GM12878 (cell line): ENCODE data around the gene CRTAP. TPM values are rescaled to one million over a fixed set of nuclear protein-coding genes. Genes with fewer than 3 reads are reported as not detected.

Experiments
- ATAC-seq: fragments of 200-7000 bp; cut with Tn5 transposase; 3 replicates; pipeline ENCODE4 v1.9.1; 2020; ENCODE audit warnings: mild to moderate bottlenecking, moderate library complexity
- BruUV-seq: library from RNA; stranded (reverse); fragments of 400-500 nt; replicated peaks from 2 replicates; lab custom pipeline; 2021; lab: Mats Ljungman, UMichigan
- CTCF ChIA-PET: fragments of 300-600 bp; sonication (Branson Sonifier 250); formaldehyde crosslinking; extraction: SDS; loops from one replicate; lab custom pipeline; 2021; ENCODE audit warnings: inconsistent platforms; lab: Yijun Ruan, JAX
- POLR2A ChIA-PET: fragments of 350-600 bp; formaldehyde crosslinking; extraction: SDS; loops from one replicate; lab custom pipeline; 2021; ENCODE audit warnings: inconsistent platforms; lab: Charles Lee
- RAD21 ChIA-PET: fragments of 300-600 bp; sonication (Branson Sonifier 250); formaldehyde crosslinking; loops from one replicate; lab custom pipeline; 2023; ENCODE audit warnings: antibody characterized with exemption; ENCODE audit not compliant: unreplicated experiment; lab: Charles Lee
- SMC1A ChIA-PET: fragments of 300-600 bp; sonication (Branson Sonifier 250); formaldehyde crosslinking; loops from one replicate; lab custom pipeline; 2023; ENCODE audit not compliant: unreplicated experiment, uncharacterized antibody; lab: Charles Lee
- DNase-seq: peaks from one replicate; pipeline ENCODE4 v3.0.0-alpha.2; 2011; ENCODE audit warnings: low read depth, low spot score
- FAIRE-seq: peaks from 3 replicates; lab custom pipeline; 2011; peaks lifted over from hg19 to GRCh38; lab: Jason Lieb, UNC
- H2AFZ ChIP-seq: 2 replicates; pipeline ENCODE4 v1.6.0; 2011; ENCODE audit warnings: low read depth, low read length, control low read depth; ENCODE audit not compliant: control insufficient read depth
- H3K27ac ChIP-seq: 2 replicates; pipeline ENCODE4 v1.5.1; 2011; ENCODE audit warnings: control low read depth; ENCODE audit not compliant: control insufficient read depth, insufficient read depth
- H3K27me3 ChIP-seq, 2 experiments: replicated peaks in 1 of 2; 2 replicates each; pipeline versions ENCODE4 v1.6.0 to v1.6.1; 2011; ENCODE audit warnings: low read length in 1 of 2; ENCODE audit not compliant: control insufficient read depth in 2 of 2, insufficient read depth in 2 of 2
- H3K36me3 ChIP-seq, 2 experiments: 2 replicates each; pipeline ENCODE4 v1.5.1; 2011; ENCODE audit warnings: low read length in 1 of 2; ENCODE audit not compliant: control insufficient read depth in 2 of 2, insufficient read depth in 2 of 2
- H3K4me1 ChIP-seq: 2 replicates; pipeline ENCODE4 v1.6.1; 2011; ENCODE audit warnings: mild to moderate bottlenecking, low read length, moderate library complexity, mixed read lengths; ENCODE audit not compliant: control insufficient read depth, insufficient read depth
- H3K4me2 ChIP-seq: 2 replicates; pipeline ENCODE4 v1.6.0; 2011; ENCODE audit warnings: control low read depth; ENCODE audit not compliant: control insufficient read depth, insufficient read depth
- H3K4me3 ChIP-seq: fragments of 200-600 bp; sonication (generic); 2 replicates; pipeline ENCODE4 v1.5.1; 2016
- H3K79me2 ChIP-seq: 2 replicates; pipeline ENCODE4 v1.6.0; 2011; ENCODE audit warnings: low read length; ENCODE audit not compliant: control insufficient read depth, insufficient read depth
- H3K9ac ChIP-seq: 2 replicates; pipeline ENCODE4 v1.8.0; 2011; ENCODE audit warnings: low read length, control low read depth, mixed read lengths; ENCODE audit not compliant: control insufficient read depth, insufficient read depth
- H3K9me3 ChIP-seq: replicated peaks from 3 replicates; pipeline ENCODE4 v1.5.1; 2011; ENCODE audit warnings: mild to moderate bottlenecking, low read length; ENCODE audit not compliant: control insufficient read depth, insufficient read depth
- H4K20me1 ChIP-seq: 2 replicates; pipeline ENCODE4 v1.6.0; 2011; ENCODE audit not compliant: control insufficient read depth, insufficient read depth
- BRCA1 ChIP-seq: IDR thresholded peaks from 2 replicates; pipeline ENCODE4 v1.6.1; 2011; ENCODE audit warnings: low read depth, low read length, improper control_type of control experiment
- FOXM1 ChIP-seq: IDR thresholded peaks from 2 replicates; pipeline ENCODE4 v1.6.1; 2012; ENCODE audit warnings: low read depth, mild to moderate bottlenecking, inconsistent platforms, low read length, moderate library complexity
- HDAC6 ChIP-seq: fragments of 200-600 bp; sonication (generic); IDR thresholded peaks from one replicate; pipeline ENCODE4 v1.8.0; 2017; ENCODE audit warnings: antibody characterized with exemption; ENCODE audit not compliant: unreplicated experiment
- HDGF ChIP-seq: fragments of 450-650 bp; IDR thresholded peaks from 2 replicates; pipeline ENCODE4 v1.6.1; 2016; ENCODE audit warnings: antibody characterized with exemption
- IRF4 ChIP-seq: IDR thresholded peaks from 2 replicates; pipeline ENCODE4 v1.6.1; 2011; ENCODE audit warnings: low read depth, low read length
- KDM1A ChIP-seq: fragments of 200-600 bp; sonication (generic); IDR thresholded peaks from 2 replicates; pipeline ENCODE4 v1.6.1; 2016; ENCODE audit warnings: borderline replicate concordance
- KLF5 ChIP-seq: fragments of 450-650 bp; IDR thresholded peaks from 2 replicates; pipeline ENCODE4 v1.6.1; 2014; ENCODE audit warnings: mild to moderate bottlenecking; ENCODE audit not compliant: partially characterized antibody
- MLLT1 ChIP-seq: fragments of 450-650 bp; IDR thresholded peaks from 2 replicates; pipeline ENCODE4 v1.6.1; 2016; ENCODE audit warnings: mild to moderate bottlenecking
- NFYA ChIP-seq: IDR thresholded peaks from 2 replicates; pipeline ENCODE4 v1.6.1; 2011; ENCODE audit warnings: low read depth, mild to moderate bottlenecking, low read length, improper control_type of control experiment, borderline replicate concordance
- POLR2A ChIP-seq: IDR thresholded peaks from 2 replicates; pipeline ENCODE4 v1.6.1; 2011; ENCODE audit warnings: low read depth, mild to moderate bottlenecking, low read length
- POLR2AphosphoS5 ChIP-seq: IDR thresholded peaks from 2 replicates; pipeline ENCODE4 v1.6.1; 2011; ENCODE audit warnings: mild to moderate bottlenecking, low read length, inconsistent platforms
- SIN3A ChIP-seq: IDR thresholded peaks from 2 replicates; pipeline ENCODE4 v1.6.1; 2012; ENCODE audit warnings: low read depth, low read length, improper control_type of control experiment
- YBX1 ChIP-seq: fragments of 450-650 bp; IDR thresholded peaks from 2 replicates; pipeline ENCODE4 v1.6.1; 2016; ENCODE audit warnings: antibody characterized with exemption
- YY1 ChIP-seq: IDR thresholded peaks from 2 replicates; pipeline ENCODE4 v1.6.1; 2011; ENCODE audit warnings: low read depth, mild to moderate bottlenecking, low read length
- ZNF384 ChIP-seq: IDR thresholded peaks from 2 replicates; pipeline ENCODE4 v1.6.1; 2012; ENCODE audit warnings: low read depth, mild to moderate bottlenecking, low read length, improper control_type of control experiment, borderline replicate concordance
- ZZZ3 ChIP-seq: IDR thresholded peaks from 2 replicates; pipeline ENCODE4 v1.6.1; 2011; ENCODE audit warnings: low read depth; ENCODE audit not compliant: control insufficient read depth, insufficient read length
- WGBS: methylation state at CpG from one replicate; pipeline ENCODE4 v1.1.6; 2016; ENCODE audit warnings: low lambda C conversion rate; ENCODE audit not compliant: insufficient replicate concordance, insufficient coverage; ENCODE audit errors: missing lambda C conversion rate; 5-methylcytosine and 5-hydroxymethylcytosine counted together
- in situ Hi-C: fragments of 300-500 bp; cut with MboI; formaldehyde crosslinking; loops from 9 replicates; pipeline ENCODE4 v1.14.3; 2018; ENCODE audit warnings: mixed read lengths
- intact Hi-C: fragments of 100-400 bp; cut with micrococcal nuclease; formaldehyde crosslinking; loops from one replicate; pipeline ENCODE4 v1.14.2; 2022; ENCODE audit not compliant: unreplicated experiment
- polyA plus RNA-seq, 11 experiments: library from polyadenylated mRNA; depleted of rRNA in 4 of 11; unstranded in 6 of 11; stranded (reverse) in 5 of 11; fragments of >200 nt; fragmentation: Nextera tagmentation in 4 of 11; fragmentation: Illumina TruSeq in 1 of 11; extraction: Ambion mirVana in 4 of 11; extraction: Trizol in 1 of 11; gene quantifications; 1 replicate in 1 of 11; 2 replicates in 10 of 11; pipeline versions ENCODE4 v1.2.1 to v1.2.3, GENCODE V29; 2011 to 2016; ENCODE audit warnings: inconsistent platforms in 2 of 11, missing spikeins in 2 of 11, low read depth in 1 of 11
- total RNA-seq, 4 experiments: library from RNA; depleted of rRNA in 3 of 4; stranded (reverse); fragments of >200 nt in 3 of 4; fragmentation: Illumina TruSeq in 1 of 4; extraction: Trizol in 1 of 4; gene quantifications; 2 replicates each; pipeline versions ENCODE4 v1.2.1 to v1.2.3, GENCODE V29; 2013 to 2021
- TF ChIP-seq, protein P1 (sequence below), 3 experiments: IDR thresholded peaks in 2 of 3; conservative IDR thresholded peaks in 1 of 3; 2 replicates each; pipeline ENCODE4 v1.5.1; 2011; ENCODE audit warnings: low read depth in 3 of 3, low read length in 3 of 3, mild to moderate bottlenecking in 3 of 3, control low read depth in 2 of 3, moderate library complexity in 2 of 3, inconsistent platforms in 1 of 3, mixed read lengths in 1 of 3; ENCODE audit not compliant: control insufficient read depth in 2 of 3, insufficient read depth in 1 of 3; ENCODE audit errors: extremely low read depth in 1 of 3

The CRTAP gene
- total and polyA plus RNA-seq, 10 of the 15 experiments (the other 5 are each of a cell fraction or from before 2014, with no cell fraction given): 6.0 to 42.3 (median 23.3) TPM

DNA sequence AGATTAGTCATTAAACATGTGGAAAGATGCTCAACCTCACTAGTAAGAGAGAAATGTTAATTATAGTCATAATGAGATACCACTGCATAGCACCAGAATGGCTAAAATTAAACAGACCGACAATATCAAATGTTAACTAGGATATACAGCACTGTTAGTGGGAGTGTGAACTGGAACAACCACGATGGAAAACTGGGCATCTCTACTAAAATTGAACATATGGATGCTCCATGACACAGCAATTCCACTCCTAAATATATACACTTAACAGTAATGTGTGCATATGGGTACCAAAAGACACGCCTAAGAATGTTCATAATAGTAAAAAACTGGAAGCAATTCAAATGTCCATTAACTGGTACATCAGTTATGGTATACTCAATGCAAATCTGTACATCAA is 41.5 kb downstream of the CRTAP start:
- TF ChIP-seq, protein P1, sequence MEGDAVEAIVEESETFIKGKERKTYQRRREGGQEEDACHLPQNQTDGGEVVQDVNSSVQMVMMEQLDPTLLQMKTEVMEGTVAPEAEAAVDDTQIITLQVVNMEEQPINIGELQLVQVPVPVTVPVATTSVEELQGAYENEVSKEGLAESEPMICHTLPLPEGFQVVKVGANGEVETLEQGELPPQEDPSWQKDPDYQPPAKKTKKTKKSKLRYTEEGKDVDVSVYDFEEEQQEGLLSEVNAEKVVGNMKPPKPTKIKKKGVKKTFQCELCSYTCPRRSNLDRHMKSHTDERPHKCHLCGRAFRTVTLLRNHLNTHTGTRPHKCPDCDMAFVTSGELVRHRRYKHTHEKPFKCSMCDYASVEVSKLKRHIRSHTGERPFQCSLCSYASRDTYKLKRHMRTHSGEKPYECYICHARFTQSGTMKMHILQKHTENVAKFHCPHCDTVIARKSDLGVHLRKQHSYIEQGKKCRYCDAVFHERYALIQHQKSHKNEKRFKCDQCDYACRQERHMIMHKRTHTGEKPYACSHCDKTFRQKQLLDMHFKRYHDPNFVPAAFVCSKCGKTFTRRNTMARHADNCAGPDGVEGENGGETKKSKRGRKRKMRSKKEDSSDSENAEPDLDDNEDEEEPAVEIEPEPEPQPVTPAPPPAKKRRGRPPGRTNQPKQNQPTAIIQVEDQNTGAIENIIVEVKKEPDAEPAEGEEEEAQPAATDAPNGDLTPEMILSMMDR (IDR thresholded peaks at IDR 0.05 in 2 of 3, conservative IDR thresholded peaks at IDR 0.05 in 1 of 3; ENCODE audit: control insufficient read depth in 2 of 3, extremely low read depth in 1 of 3, insufficient read depth in 1 of 3, low read depth in 3 of 3, low read length in 3 of 3): no peak
- TF ChIP-seq KLF5 (no peak), ZZZ3 (no peak), HDAC6 (no peak), YY1 (no peak), ZNF384 (no peak), SIN3A (no peak), KDM1A (no peak), POLR2AphosphoS5 (no peak), BRCA1 (no peak), YBX1 (no peak), FOXM1 (no peak), IRF4 (no peak), NFYA (no peak), MLLT1 (no peak), POLR2A (no peak), HDGF (no peak)
- no peak for DNase-seq
- ATAC-seq: no peak
- H3K27ac ChIP-seq: no peak overlapping the region
- H3K4me2 ChIP-seq: no peak overlapping the region
- RAD21 ChIA-PET: no interaction called here
- no peaks in the 10 kb centered on the region for H3K79me2 ChIP-seq
- no peaks in the 10 kb centered on the region for H3K27me3 ChIP-seq
- H3K36me3 ChIP-seq: no peaks in the 10 kb centered on the region
- no peak overlapping the region for H3K9ac ChIP-seq
- H3K4me3 ChIP-seq: no peak overlapping the region
- 18% methylated on average over 3 of the region's 3 CpGs for WGBS
- CTCF ChIA-PET: no interaction called here
- in situ Hi-C loops: no loop called here
- no peaks in the 10 kb centered on the region for H4K20me1 ChIP-seq
- no peak overlapping the region for H2AFZ ChIP-seq
- no TSS peak for BruUV-seq
- intact Hi-C loops: no loop called here
- no peaks in the 10 kb centered on the region for H3K4me1 ChIP-seq
- FAIRE-seq: no peak
- H3K9me3 ChIP-seq: no peaks in the 10 kb centered on the region
- SMC1A ChIA-PET: no interaction called here
- POLR2A ChIA-PET: no interaction called here
